Ishikawa (cell line): ENCODE data around the gene TRIM71.

Source experiments
- CEBPB ChIP-seq: IDR thresholded peaks from 2 replicates; pipeline ENCODE4 v1.6.1; 2012
- EGR1 ChIP-seq: IDR thresholded peaks from 2 replicates; pipeline ENCODE4 v1.6.1; 2012
- EP300 ChIP-seq: IDR thresholded peaks from 2 replicates; pipeline ENCODE4 v1.6.1; 2012; ENCODE audit warnings: borderline replicate concordance
- FOXM1 ChIP-seq: IDR thresholded peaks from 2 replicates; pipeline ENCODE4 v1.6.1; 2012; ENCODE audit warnings: low read depth, borderline replicate concordance
- NFIC ChIP-seq: IDR thresholded peaks from 2 replicates; pipeline ENCODE4 v1.6.1; 2012
- RAD21 ChIP-seq: IDR thresholded peaks from 2 replicates; pipeline ENCODE4 v1.6.1; 2012; ENCODE audit warnings: low read depth
- TAF1 ChIP-seq: IDR thresholded peaks from 2 replicates; pipeline ENCODE4 v1.6.1; 2012; ENCODE audit warnings: low read depth, mild to moderate bottlenecking
- TCF12 ChIP-seq: IDR thresholded peaks from 2 replicates; pipeline ENCODE4 v1.6.1; 2012; ENCODE audit warnings: low read depth
- TEAD4 ChIP-seq: IDR thresholded peaks from 2 replicates; pipeline ENCODE4 v1.6.1; 2012
- YY1 ChIP-seq: IDR thresholded peaks from 2 replicates; pipeline ENCODE4 v1.6.1; 2012; ENCODE audit warnings: low read depth
- ZBTB7A ChIP-seq: IDR thresholded peaks from 2 replicates; pipeline ENCODE4 v1.6.1; 2012; ENCODE audit warnings: low read depth
- TF ChIP-seq, protein P1 (sequence below): IDR thresholded peaks from 2 replicates; pipeline ENCODE4 v1.6.1; 2012; ENCODE audit warnings: low read depth, mild to moderate bottlenecking
- TF ChIP-seq, protein P2 (sequence below): IDR thresholded peaks from 2 replicates; pipeline ENCODE4 v1.6.1; 2012
- TF ChIP-seq, protein P3 (sequence below): IDR thresholded peaks from 2 replicates; pipeline ENCODE4 v1.6.1; 2012

The TRIM71 gene

DNA sequence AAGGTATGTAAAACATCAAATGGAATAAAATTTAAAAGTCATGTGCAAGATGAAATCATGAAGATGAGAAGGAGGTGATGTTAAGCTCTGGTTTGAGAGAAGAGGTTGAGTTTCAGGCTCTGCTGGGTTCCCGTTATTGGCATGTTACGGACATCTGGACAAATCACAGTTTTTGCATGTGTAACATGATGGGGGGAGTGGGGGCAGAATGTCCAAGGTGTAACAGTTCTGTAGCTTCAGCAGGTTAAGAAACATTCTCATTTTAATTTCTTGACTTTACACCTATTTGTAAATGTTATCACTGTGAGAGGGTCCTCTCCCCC, 17.2 kb downstream of the TRIM71 start:
- no peak for TF ChIP-seq CEBPB
- TF ChIP-seq FOXM1 = no peak
- TF ChIP-seq TCF12 = no peak
- no peak for TF ChIP-seq TAF1
- TF ChIP-seq YY1 = no peak
- TF ChIP-seq, protein P1, sequence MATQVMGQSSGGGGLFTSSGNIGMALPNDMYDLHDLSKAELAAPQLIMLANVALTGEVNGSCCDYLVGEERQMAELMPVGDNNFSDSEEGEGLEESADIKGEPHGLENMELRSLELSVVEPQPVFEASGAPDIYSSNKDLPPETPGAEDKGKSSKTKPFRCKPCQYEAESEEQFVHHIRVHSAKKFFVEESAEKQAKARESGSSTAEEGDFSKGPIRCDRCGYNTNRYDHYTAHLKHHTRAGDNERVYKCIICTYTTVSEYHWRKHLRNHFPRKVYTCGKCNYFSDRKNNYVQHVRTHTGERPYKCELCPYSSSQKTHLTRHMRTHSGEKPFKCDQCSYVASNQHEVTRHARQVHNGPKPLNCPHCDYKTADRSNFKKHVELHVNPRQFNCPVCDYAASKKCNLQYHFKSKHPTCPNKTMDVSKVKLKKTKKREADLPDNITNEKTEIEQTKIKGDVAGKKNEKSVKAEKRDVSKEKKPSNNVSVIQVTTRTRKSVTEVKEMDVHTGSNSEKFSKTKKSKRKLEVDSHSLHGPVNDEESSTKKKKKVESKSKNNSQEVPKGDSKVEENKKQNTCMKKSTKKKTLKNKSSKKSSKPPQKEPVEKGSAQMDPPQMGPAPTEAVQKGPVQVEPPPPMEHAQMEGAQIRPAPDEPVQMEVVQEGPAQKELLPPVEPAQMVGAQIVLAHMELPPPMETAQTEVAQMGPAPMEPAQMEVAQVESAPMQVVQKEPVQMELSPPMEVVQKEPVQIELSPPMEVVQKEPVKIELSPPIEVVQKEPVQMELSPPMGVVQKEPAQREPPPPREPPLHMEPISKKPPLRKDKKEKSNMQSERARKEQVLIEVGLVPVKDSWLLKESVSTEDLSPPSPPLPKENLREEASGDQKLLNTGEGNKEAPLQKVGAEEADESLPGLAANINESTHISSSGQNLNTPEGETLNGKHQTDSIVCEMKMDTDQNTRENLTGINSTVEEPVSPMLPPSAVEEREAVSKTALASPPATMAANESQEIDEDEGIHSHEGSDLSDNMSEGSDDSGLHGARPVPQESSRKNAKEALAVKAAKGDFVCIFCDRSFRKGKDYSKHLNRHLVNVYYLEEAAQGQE = no peak
- no peak for TF ChIP-seq RAD21
- TF ChIP-seq, protein P2, sequence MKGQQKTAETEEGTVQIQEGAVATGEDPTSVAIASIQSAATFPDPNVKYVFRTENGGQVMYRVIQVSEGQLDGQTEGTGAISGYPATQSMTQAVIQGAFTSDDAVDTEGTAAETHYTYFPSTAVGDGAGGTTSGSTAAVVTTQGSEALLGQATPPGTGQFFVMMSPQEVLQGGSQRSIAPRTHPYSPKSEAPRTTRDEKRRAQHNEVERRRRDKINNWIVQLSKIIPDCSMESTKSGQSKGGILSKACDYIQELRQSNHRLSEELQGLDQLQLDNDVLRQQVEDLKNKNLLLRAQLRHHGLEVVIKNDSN = no peak
- no peak for TF ChIP-seq EP300

DNA sequence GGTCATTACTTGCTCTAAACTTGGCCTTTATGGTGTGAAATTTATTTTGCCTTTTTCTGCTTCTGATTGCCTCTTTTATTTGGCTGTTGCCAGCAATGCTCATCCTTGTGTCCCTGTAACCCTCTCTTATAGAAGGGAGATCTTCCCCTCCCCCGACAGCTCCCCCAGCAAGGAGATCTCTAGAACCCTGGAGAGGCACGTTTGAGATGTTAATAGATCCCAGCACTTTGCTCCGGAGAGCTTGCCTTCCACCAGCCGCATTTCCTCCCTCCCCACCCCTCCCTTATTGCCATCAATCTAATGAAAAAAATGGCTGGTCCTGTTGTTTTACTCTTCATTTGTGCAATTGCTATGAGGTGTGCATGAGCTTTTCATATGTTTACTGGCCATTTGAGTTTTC, 18.2 kb downstream of the TRIM71 start:
- TF ChIP-seq, protein P1 = no peak
- TF ChIP-seq RAD21 (no peak), ZBTB7A (no peak), TEAD4 (no peak), FOXM1 (no peak), TCF12 (no peak), EGR1 (no peak), NFIC (no peak), CEBPB (no peak)
- TF ChIP-seq, protein P2 = no peak
- TF ChIP-seq, protein P3, sequence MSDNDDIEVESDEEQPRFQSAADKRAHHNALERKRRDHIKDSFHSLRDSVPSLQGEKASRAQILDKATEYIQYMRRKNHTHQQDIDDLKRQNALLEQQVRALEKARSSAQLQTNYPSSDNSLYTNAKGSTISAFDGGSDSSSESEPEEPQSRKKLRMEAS = no peak

DNA sequence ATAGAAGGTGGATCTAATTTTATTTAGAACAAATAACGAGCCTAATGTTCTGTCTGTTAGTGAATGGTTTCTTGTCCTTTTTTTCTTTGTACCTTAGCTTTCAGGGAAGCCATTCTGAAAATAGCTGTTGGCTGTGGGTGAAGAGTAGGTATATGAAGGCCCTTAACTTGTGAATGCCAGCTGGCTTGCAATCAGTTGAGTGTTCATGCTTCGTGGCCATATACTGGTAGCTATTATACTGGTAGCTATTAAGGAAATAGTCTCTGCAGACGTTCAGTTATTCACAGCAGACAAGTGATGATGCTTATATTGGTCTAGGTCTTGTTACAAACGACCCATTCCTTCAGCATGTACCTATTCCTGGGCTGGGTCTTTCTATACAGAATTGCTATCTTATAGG, 18.8 kb downstream of the TRIM71 start:
- no peak for TF ChIP-seq NFIC
- no peak for TF ChIP-seq EP300
- TF ChIP-seq YY1 = no peak

DNA sequence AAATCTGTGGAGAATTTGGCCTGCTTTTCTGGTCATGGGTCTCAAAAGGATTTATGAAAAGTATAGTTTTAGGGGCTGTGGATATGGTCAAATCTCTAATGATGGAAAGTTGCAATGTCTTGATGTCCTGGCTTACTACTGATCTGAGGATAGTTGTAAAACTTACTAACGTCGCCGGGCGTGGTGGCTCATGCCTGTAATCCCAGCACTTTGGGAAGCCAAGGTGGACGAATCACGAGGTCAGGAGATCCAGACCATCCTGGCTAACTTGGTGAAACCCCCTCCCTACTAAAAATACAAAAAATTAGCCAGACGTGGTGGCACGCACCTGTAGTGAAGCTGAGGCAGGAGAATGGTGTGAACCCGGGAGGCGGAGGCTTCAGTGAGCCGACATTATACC, 19.6 kb downstream of the TRIM71 start:
- no peak for TF ChIP-seq YY1
- TF ChIP-seq, protein P1 = no peak
- no peak for TF ChIP-seq RAD21

DNA sequence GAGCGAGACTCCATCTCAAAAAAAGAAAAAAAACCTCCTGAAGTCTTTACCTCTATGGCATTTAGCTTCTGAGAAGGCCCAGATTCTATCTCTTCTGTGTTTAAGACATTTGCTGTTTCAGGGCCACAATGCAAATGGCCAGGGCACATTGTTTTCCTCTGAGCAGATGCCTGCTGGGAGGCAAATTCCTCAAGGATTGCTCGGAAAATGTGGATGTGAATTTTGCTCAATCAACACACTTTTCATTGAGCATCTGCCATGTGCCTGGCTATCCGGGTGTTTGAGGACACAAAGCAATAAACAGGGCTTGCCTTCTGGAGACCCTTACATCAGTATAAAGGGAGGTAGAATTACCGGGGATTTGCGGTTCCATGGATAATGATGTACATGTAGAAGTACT, 20.0 kb downstream of the TRIM71 start:
- TF ChIP-seq RAD21 = no peak
- TF ChIP-seq, protein P3 = no peak
- TF ChIP-seq, protein P1 = no peak
- no peak for TF ChIP-seq CEBPB
- TF ChIP-seq EP300 = no peak
